SKM-1 (cell line): ENCODE data around the gene RFPL4AL1.
"Not testable (repeated sequence)": the region's sequence is repeated elsewhere in the genome, so short reads cannot be mapped to it uniquely, and the experiment has no call there.

Experiments
- DNase-seq: peaks from one replicate; lab custom pipeline; 2025; ENCODE audit not compliant: unreplicated experiment; lab: John Stamatoyannopoulos, UW

RFPL4AL1 gene

GRCh38 chr19:55768818-55769217, at the start of gene RFPL4AL1:
Gene RFPL4AL1 (plus strand): TSS chr19:55769118. CDS start chr19:55771805, 2,687 bp downstream.
- not testable (repeated sequence) for DNase-seq

- no peak for DNase-seq
Observed at GRCh38 chr19:55720214-55720746, 48.6 kb upstream of the RFPL4AL1 start.

GRCh38 chr19:55720801-55721200, 48.1 kb upstream of the RFPL4AL1 start:
- DNase-seq: no peak

- no peak for DNase-seq
Observed at GRCh38 chr19:55723491-55723890, 45.4 kb upstream of the RFPL4AL1 start.

- not testable (repeated sequence) for DNase-seq
Observed at GRCh38 chr19:55730378-55730777, 38.5 kb upstream of the RFPL4AL1 start.

GRCh38 chr19:55738302-55738701, 30.6 kb upstream of the RFPL4AL1 start, which contains the start of gene NLRP9:
Gene NLRP9 (minus strand): TSS chr19:55738402. CDS start chr19:55738374, 28 bp downstream.
- DNase-seq: no peak

- DNase-seq: no peak
Observed at GRCh38 chr19:55750715-55751114, 18.2 kb upstream of the RFPL4AL1 start.

GRCh38 chr19:55753401-55753800, 15.5 kb upstream of the RFPL4AL1 start:
- DNase-seq: no peak

GRCh38 chr19:55756808-55757207, 12.1 kb upstream of the RFPL4AL1 start:
- not testable (repeated sequence) for DNase-seq

GRCh38 chr19:55758797-55759196, 10.1 kb upstream of the RFPL4AL1 start, which contains the start of gene RFPL4A:
Gene RFPL4A (plus strand): TSS chr19:55759097. CDS start chr19:55761801, 2,704 bp downstream.
- not testable (repeated sequence) for DNase-seq

- no peak for DNase-seq
Observed at GRCh38 chr19:55766466-55766865, 2.5 kb upstream of the RFPL4AL1 start.

GRCh38 chr19:55769632-55770031, 714 bp downstream of the RFPL4AL1 start:
- DNase-seq: not testable (repeated sequence)

- DNase-seq: no peak
Observed at GRCh38 chr19:55777528-55777927, 8.6 kb downstream of the RFPL4AL1 start.

- DNase-seq: no peak
Observed at GRCh38 chr19:55778331-55778730, 9.4 kb downstream of the RFPL4AL1 start.

- DNase-seq: no peak
Observed at GRCh38 chr19:55781112-55781511, 12.2 kb downstream of the RFPL4AL1 start.

- DNase-seq: no peak
Observed at GRCh38 chr19:55795021-55795420, 26.1 kb downstream of the RFPL4AL1 start.

GRCh38 chr19:55801416-55801815, 32.5 kb downstream of the RFPL4AL1 start:
- DNase-seq: no peak

GRCh38 chr19:55802281-55802680, 33.4 kb downstream of the RFPL4AL1 start:
- no peak for DNase-seq

GRCh38 chr19:55809381-55810058, 40.6 kb downstream of the RFPL4AL1 start:
- DNase-seq: no peak

- DNase-seq: no peak
Observed at GRCh38 chr19:55811340-55811739, 42.4 kb downstream of the RFPL4AL1 start.

GRCh38 chr19:55812449-55812848, 43.5 kb downstream of the RFPL4AL1 start:
- DNase-seq: no peak

GRCh38 chr19:55813906-55814305, 45.0 kb downstream of the RFPL4AL1 start:
- no peak for DNase-seq

- no peak for DNase-seq
Observed at GRCh38 chr19:55820037-55820436, 51.1 kb downstream of the RFPL4AL1 start.
